Calu3 (cell line): ENCODE measurements around the gene TRMT2B. TPM values are rescaled to one million over a fixed set of nuclear protein-coding genes. Genes with fewer than 3 reads are reported as not detected.

Experiments
- Bru-seq: library from RNA; stranded (reverse); fragments of 400-500 nt; gene quantifications from one replicate; lab custom pipeline; 2021; lab: Mats Ljungman, UMichigan
- BruChase-seq, 2 experiments: library from RNA; stranded (reverse); fragments of 400-500 nt; gene quantifications; one replicate each; lab custom pipeline; 2021; lab: Mats Ljungman, UMichigan
- BruUV-seq: library from RNA; stranded (reverse); fragments of 400-500 nt; replicated peaks from 2 replicates; lab custom pipeline; 2021; lab: Mats Ljungman, UMichigan
- CTCF ChIA-PET: fragments of 300-600 bp; sonication (Branson Sonifier 250); formaldehyde crosslinking; loops from one replicate; lab custom pipeline; 2022; ENCODE audit warnings: antibody characterized with exemption; lab: Charles Lee
- DNase-seq: peaks from one replicate; pipeline ENCODE4 v3.0.0; 2022
- H3K27ac Mint-ChIP-seq: one replicate; pipeline ENCODE4 v1.8.0; 2022; ENCODE audit warnings: mixed read lengths; ENCODE audit not compliant: unreplicated experiment
- H3K27me3 Mint-ChIP-seq: one replicate; pipeline ENCODE4 v1.8.0; 2022; ENCODE audit warnings: mixed read lengths; ENCODE audit not compliant: unreplicated experiment
- H3K36me3 Mint-ChIP-seq: one replicate; pipeline ENCODE4 v1.8.0; 2022; ENCODE audit warnings: mild to moderate bottlenecking, moderate library complexity, mixed read lengths; ENCODE audit not compliant: insufficient read depth, unreplicated experiment
- H3K4me1 Mint-ChIP-seq: one replicate; pipeline ENCODE4 v1.8.0; 2022; ENCODE audit warnings: mild to moderate bottlenecking, low read depth, mixed read lengths; ENCODE audit not compliant: unreplicated experiment
- H3K4me3 Mint-ChIP-seq: one replicate; pipeline ENCODE4 v1.8.0; 2022; ENCODE audit warnings: mild to moderate bottlenecking, low read depth, moderate library complexity, mixed read lengths; ENCODE audit not compliant: unreplicated experiment
- H3K9me3 Mint-ChIP-seq: one replicate; pipeline ENCODE4 v1.8.0; 2022; ENCODE audit warnings: low read depth, mixed read lengths; ENCODE audit not compliant: unreplicated experiment
- intact Hi-C: fragments of 100-400 bp; cut with micrococcal nuclease; formaldehyde crosslinking; loops from one replicate; pipeline ENCODE4 v1.10.0; 2022; ENCODE audit not compliant: unreplicated experiment
- long read RNA-seq: library from polyadenylated mRNA; stranded (forward); transcript quantifications from one replicate; pipeline ENCODE4 v2.0.0, GENCODE V29; 2022
- total RNA-seq: library from RNA; stranded (reverse); gene quantifications from 2 replicates; pipeline ENCODE4 v1.2.3, GENCODE V29; 2022
- TF ChIP-seq, protein P1 (sequence below): fragments of 200-600 bp; IDR thresholded peaks from one replicate; pipeline ENCODE4 v1.8.0; 2022; ENCODE audit warnings: antibody characterized with exemption; ENCODE audit not compliant: unreplicated experiment

Gene TRMT2B, protein sequence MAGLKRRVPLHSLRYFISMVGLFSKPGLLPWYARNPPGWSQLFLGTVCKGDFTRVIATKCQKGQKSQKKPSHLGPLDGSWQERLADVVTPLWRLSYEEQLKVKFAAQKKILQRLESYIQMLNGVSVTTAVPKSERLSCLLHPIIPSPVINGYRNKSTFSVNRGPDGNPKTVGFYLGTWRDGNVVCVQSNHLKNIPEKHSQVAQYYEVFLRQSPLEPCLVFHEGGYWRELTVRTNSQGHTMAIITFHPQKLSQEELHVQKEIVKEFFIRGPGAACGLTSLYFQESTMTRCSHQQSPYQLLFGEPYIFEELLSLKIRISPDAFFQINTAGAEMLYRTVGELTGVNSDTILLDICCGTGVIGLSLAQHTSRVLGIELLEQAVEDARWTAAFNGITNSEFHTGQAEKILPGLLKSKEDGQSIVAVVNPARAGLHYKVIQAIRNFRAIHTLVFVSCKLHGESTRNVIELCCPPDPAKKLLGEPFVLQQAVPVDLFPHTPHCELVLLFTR
- total RNA-seq (16.7 and 18.5 TPM in 2 replicates), Bru-seq, nascent RNA (percentile 66 among the genes with signal in this experiment), BruChase-seq, experiment 1, labeled RNA remaining after a 6-hour chase (percentile 76 among the genes with signal in this experiment), BruChase-seq, experiment 2, labeled RNA remaining after a 2-hour chase (percentile 84 among the genes with signal in this experiment)
- long read RNA-seq, partial matches to known transcripts: 0 of 23 reads
- long read RNA-seq, other reads (novel, unspliced or antisense): 20 of 23 reads

DNA sequence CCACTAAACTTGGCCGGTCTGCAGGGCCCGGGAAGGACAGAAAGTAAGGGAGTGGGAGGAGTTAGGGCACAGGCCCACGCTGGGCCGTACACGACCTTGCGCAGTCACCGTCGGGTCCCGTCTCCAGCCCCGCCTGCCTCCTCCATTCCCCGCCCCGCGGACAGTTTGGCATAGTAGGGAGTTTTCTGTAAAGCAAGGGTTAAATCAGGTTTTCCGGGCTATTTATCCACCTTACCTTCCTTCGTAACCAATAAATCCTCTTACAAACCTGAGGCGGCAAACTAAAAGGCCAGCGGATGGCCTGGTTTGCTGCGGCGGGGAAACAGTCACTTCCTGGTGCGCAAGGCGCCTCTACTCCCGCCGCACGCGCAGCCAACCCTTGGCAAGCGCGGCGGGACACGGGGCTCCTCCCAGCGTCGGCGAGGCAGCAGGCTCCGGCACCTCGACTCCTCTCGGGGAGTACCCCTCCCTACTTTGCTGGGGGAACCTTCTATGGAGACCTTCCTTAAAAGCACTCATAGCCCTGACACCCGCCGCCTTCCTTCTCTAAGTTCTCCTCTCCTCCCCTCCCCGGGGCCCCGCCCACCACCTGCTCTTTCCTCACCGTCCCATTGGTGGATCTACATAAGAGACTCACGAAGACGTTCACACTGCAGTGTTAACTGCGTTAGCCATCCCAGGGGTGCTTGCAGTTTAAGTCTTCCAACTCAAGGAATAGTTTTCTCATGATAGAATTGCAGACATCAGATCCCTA lies at the start of gene TRMT2B:
TRMT2B (minus strand) TSS at position 563 of the 754 bp plus-strand sequence. CDS start 9,822 bp downstream, outside the sequence.
- TF ChIP-seq, protein P1, sequence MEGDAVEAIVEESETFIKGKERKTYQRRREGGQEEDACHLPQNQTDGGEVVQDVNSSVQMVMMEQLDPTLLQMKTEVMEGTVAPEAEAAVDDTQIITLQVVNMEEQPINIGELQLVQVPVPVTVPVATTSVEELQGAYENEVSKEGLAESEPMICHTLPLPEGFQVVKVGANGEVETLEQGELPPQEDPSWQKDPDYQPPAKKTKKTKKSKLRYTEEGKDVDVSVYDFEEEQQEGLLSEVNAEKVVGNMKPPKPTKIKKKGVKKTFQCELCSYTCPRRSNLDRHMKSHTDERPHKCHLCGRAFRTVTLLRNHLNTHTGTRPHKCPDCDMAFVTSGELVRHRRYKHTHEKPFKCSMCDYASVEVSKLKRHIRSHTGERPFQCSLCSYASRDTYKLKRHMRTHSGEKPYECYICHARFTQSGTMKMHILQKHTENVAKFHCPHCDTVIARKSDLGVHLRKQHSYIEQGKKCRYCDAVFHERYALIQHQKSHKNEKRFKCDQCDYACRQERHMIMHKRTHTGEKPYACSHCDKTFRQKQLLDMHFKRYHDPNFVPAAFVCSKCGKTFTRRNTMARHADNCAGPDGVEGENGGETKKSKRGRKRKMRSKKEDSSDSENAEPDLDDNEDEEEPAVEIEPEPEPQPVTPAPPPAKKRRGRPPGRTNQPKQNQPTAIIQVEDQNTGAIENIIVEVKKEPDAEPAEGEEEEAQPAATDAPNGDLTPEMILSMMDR: no peak
- Mint-ChIP-seq H3K27me3 (no peaks in the 10 kb centered on the region), H3K27ac (peak within 1 kb of the TSS; percentile 91), H3K9me3 (peaks cover 2% of the 10 kb centered on the region), H3K4me1 (peaks cover 4% of the 10 kb centered on the region), H3K4me3 (peak within 1 kb of the TSS; percentile 93), H3K36me3 (peaks cover 18% of the 10 kb centered on the region)
- TSS peak; percentile 50 for BruUV-seq
- DNase-seq: peak; percentile 79
- CTCF ChIA-PET: no interaction called here
- intact Hi-C loops: no loop called here

DNA sequence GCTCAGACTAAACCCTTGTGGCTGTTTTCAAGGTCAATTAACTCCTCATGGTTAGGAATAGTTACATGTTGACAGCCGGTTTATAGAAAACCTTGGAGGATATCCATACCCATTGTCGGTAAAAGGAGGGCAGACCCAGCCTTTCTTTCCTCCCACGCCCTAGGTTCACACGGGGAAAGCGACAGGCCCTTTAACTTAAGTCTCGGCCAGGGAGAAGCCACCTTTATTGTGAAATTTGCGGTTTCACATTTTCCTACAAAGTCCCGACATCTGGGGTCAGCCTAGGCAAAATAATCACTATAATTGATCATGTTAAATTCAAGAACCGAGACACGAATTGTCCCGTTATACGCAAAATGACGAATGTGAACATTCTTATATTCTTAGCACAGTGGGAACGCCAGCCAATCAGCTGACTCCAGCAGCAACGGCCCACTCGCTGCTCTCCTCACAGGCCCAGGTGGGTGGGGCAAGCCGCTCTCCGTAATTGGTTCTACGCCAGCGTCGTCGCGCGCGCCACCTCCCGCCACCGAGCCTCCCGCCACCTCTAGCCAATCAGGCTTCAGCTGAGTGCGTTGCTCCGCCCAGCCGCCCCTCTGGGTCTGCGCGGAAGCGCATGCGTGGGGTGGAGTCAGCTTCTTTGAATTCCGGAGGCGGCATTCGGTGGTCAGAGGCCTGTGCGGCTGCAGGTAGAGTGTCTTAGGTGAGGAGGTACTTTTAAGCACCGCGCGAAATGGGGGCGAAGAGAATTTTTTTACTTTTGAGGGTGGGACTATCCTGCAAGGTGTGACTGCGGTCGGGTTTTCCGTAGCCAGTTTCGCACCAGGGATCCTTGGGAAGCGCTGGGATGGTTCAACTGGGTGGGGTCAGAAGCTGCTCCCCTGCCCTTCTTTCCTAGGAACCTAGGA lies 45.9 kb upstream of the TRMT2B start, which contains the start of gene CENPI:
CENPI (plus strand) TSS at position 659 of the 908 bp plus-strand sequence. CDS start 2,867 bp downstream, outside the sequence.
- H3K4me1 Mint-ChIP-seq: peaks cover 20% of the 10 kb centered on the region
- peaks cover 23% of the 10 kb centered on the region for H3K36me3 Mint-ChIP-seq
- H3K27me3 Mint-ChIP-seq: no peaks in the 10 kb centered on the region
- H3K27ac Mint-ChIP-seq: peak within 1 kb of the TSS; percentile 43
- intact Hi-C loops: loop anchor here (10.0 kb wide), 1 partner anchor 203 kb away; no protein-coding TSS in a partner anchor
- TF ChIP-seq, protein P1: no peak
- DNase-seq: peak; percentile 95
- no TSS peak for BruUV-seq
- CTCF ChIA-PET: interaction anchor here (0.5 to 1.1 kb wide), 2 partner anchors 202 to 427 kb away, joined by 3 read pairs; no protein-coding TSS in a partner anchor
- peak within 1 kb of the TSS; percentile 77 for H3K4me3 Mint-ChIP-seq
- H3K9me3 Mint-ChIP-seq: no peaks in the 10 kb centered on the region

DNA sequence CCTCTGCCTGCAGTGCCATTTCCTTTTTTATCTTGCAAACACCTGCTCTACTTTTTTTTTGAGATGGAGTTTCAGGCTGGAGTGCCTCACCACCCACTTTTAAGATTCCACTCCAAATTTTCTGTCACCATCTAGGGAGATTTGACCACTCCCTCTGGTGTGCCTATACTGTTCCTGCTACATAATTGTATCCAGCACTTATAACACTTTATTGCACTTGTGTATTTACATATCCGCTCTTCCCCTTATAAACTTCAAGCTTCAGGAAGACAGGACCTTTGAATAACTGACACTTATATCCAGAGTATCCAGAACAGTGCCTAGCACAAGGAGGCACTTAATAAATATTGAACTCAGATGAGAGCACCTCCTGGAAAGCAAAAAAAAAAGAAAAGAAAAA lies 39.9 kb upstream of the TRMT2B start:
- CTCF ChIA-PET: no interaction called here
- TF ChIP-seq, protein P1: no peak
- no peak overlapping the region for H3K4me3 Mint-ChIP-seq
- no TSS peak for BruUV-seq
- intact Hi-C loops: loop anchor here (10.0 kb wide), 1 partner anchor 197 kb away; no protein-coding TSS in a partner anchor
- no peak for DNase-seq
- no peaks in the 10 kb centered on the region for H3K36me3 Mint-ChIP-seq
- no peaks in the 10 kb centered on the region for H3K4me1 Mint-ChIP-seq
- H3K27me3 Mint-ChIP-seq: no peaks in the 10 kb centered on the region
- H3K9me3 Mint-ChIP-seq: no peaks in the 10 kb centered on the region
- no peak overlapping the region for H3K27ac Mint-ChIP-seq
